Upper lobe of left lung (tissue), 6 donors: ENCODE measurements around the gene DNAJB13. TPM values are rescaled to one million over a fixed set of nuclear protein-coding genes. Genes with fewer than 3 reads are reported as not detected.

Source experiments
- ATAC-seq, 2 donors: fragments of 200-7000 bp; cut with Tn5 transposase; one replicate each; pipeline ENCODE4 v1.9.1; 2022; ENCODE audit warnings: mild to moderate bottlenecking in 2 of 2, moderate library complexity in 2 of 2; ENCODE audit not compliant: low FRiP score in 2 of 2
- DNase-seq, 2 donors: peaks; one replicate each; pipeline ENCODE4 v3.0.0-alpha.2; 2019 to 2020
- H3K27ac ChIP-seq, 4 donors: fragments of 200-600 bp; sonication (generic); one replicate each; pipeline ENCODE4 v1.5.1; 2016 to 2019
- H3K27me3 ChIP-seq, 4 donors: fragments of 200-600 bp; sonication (generic); one replicate each; pipeline ENCODE4 v1.5.1; 2017 to 2019
- H3K36me3 ChIP-seq, 4 donors: fragments of 200-600 bp; sonication (generic); one replicate each; pipeline ENCODE4 v1.5.1; 2016 to 2019
- H3K4me1 ChIP-seq, 4 donors: fragments of 200-600 bp; sonication (generic); one replicate each; pipeline ENCODE4 v1.5.1; 2018 to 2019
- H3K4me3 ChIP-seq, 4 donors: fragments of 200-600 bp; sonication (generic); one replicate each; pipeline ENCODE4 v1.5.1; 2017 to 2019; ENCODE audit warnings: mild to moderate bottlenecking in 2 of 4, moderate library complexity in 1 of 4
- H3K9me3 ChIP-seq, 4 donors: fragments of 200-600 bp; sonication (generic); one replicate each; pipeline ENCODE4 v1.5.1; 2018 to 2019
- CTCF ChIP-seq, 6 experiments: fragments of 450-650 bp in 4 of 6; fragments of 200-600 bp in 2 of 6; sonication (generic) in 2 of 6; IDR thresholded peaks; one replicate each; pipeline ENCODE4 v1.5.1; 2016 to 2019; ENCODE audit warnings: antibody characterized with exemption in 6 of 6
- EP300 ChIP-seq, 4 donors: sonication (generic); formaldehyde crosslinking; IDR thresholded peaks; one replicate each; pipeline ENCODE4 v1.5.1; 2017; ENCODE audit warnings: antibody characterized with exemption in 4 of 4, control low read depth in 2 of 4
- POLR2A ChIP-seq, 4 donors: fragments of 450-650 bp; IDR thresholded peaks; one replicate each; pipeline ENCODE4 v1.5.1; 2016 to 2017; ENCODE audit warnings: antibody characterized with exemption in 4 of 4, mild to moderate bottlenecking in 2 of 4
- POLR2AphosphoS5 ChIP-seq, 2 donors: sonication (generic); formaldehyde crosslinking; IDR thresholded peaks; one replicate each; pipeline ENCODE4 v1.5.1; 2017; ENCODE audit warnings: antibody characterized with exemption in 2 of 2
- WGBS, 2 donors: methylation state at CpG; one replicate each; pipeline ENCODE4 v1.1.5; 2017 to 2018; 5-methylcytosine and 5-hydroxymethylcytosine counted together
- total RNA-seq, 6 donors: library from RNA; depleted of rRNA in 4 of 6; stranded (reverse); fragments of >200 nt in 4 of 6; gene quantifications; one replicate each; pipeline versions ENCODE4 v1.1.0 to v1.2.1, GENCODE V29; 2016 to 2021
- donor health status: DM: no; HTN: no; CAD: no; lungs with moderate emphysema.
- donor health status: DM: no; HTN: yes; CAD: no; lungs with severe emphysema.

Gene DNAJB13
- total RNA-seq, 6 donors from 2014 or later, result 0.49 to 16.5 (median 6.3) TPM

DNA sequence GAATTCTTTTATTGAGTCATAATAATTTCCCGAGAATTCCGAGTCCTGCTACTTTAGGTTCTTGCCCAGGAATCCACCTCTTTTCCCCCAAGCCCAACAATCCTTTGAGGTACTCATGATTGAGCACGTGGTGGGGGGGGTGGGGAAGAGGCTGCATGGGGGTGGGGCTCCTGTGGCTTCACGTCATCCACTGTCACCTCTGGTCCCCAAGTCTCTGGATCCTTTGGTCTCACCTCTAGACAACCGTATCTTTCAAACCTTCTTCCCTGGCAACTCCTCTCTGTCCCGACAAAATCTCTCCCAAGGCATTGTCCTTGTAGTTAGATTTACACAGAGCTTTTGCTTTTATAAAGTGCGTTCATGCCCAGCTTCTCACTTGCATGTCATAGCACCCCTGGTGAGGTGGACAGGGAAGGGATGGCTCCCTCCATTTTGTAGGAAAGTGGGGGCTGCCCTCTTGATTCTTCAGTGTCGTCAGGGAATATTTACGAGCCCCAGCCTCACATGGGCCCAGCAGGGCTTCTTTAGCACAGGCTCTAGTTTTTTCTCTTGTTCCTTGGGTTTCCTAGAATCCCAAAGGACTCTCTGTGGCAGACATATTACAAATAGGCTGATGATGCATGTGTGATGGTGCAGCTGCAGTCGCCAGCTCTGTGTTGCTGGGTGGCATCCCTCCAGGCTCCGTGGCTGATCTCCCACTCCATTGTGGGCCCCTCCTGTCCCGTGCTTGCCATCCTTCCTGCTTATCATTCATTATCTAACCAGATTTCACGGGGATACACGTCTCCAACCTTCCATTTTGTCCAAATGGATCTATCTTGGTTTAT lies 49.7 kb downstream of the DNAJB13 start:
- Histone ChIP-seq H3K9me3 (no peaks in the 10 kb centered on the region), H3K4me1 (no peaks in the 10 kb centered on the region), H3K27ac (no peak overlapping the region), H3K36me3 (peaks cover 0 to 27% (median 10%) of the 10 kb centered on the region in 4 donors), H3K27me3 (no peaks in the 10 kb centered on the region), H3K4me3 (no peak overlapping the region)
- WGBS, 2 donors, result 87% methylated on average over 12 to 14 of the region's 14 CpGs
- TF ChIP-seq POLR2A (IDR thresholded peaks at IDR 0.05) (no peak), EP300 (IDR thresholded peaks at IDR 0.05) (no peak), POLR2AphosphoS5 (IDR thresholded peaks at IDR 0.05) (no peak), CTCF (IDR thresholded peaks at IDR 0.05) (no peak)
- no peak for DNase-seq
- ATAC-seq, result no peak

DNA sequence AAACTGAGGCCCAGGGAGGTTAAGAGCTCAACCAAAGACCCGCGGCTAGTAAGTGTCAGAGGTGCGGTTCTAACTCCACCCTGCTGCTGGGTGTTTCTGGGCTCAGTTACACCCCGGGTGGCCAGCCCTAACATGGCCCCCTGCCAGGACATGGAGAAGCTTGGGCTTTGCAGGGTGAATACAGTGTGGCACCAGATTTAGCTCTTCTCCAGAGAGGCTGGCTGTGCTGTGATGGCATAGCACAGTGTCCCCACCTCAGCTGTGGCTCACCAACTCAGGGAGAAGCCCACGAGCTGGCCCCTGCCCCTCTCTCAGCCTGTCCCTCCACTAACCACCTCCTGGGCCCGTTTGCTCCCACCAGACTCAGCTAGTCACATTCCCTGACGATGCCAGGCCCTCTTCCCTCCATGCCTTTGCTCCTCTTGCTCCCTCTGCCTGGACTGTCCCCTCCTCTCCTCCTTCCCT lies 51.0 kb downstream of the DNAJB13 start:
- no peaks in the 10 kb centered on the region for H3K9me3 ChIP-seq
- WGBS, 2 donors, result 83 to 89% methylated on average over 7 of the region's 7 CpGs
- no peak overlapping the region for H3K27ac ChIP-seq
- no peak for TF ChIP-seq EP300 (IDR thresholded peaks at IDR 0.05)
- no peak for TF ChIP-seq CTCF (IDR thresholded peaks at IDR 0.05)
- no peak for TF ChIP-seq POLR2AphosphoS5 (IDR thresholded peaks at IDR 0.05)
- no peak for TF ChIP-seq POLR2A (IDR thresholded peaks at IDR 0.05)
- peaks cover 0 to 27% (median 10%) of the 10 kb centered on the region in 4 donors for H3K36me3 ChIP-seq
- peak in 1 of 2 donors; percentile 15 for DNase-seq
- no peaks in the 10 kb centered on the region for H3K4me1 ChIP-seq
- no peak for ATAC-seq
- no peak overlapping the region for H3K4me3 ChIP-seq
- no peaks in the 10 kb centered on the region for H3K27me3 ChIP-seq

- WGBS, 2 donors, result 93 to 97% methylated on average over 4 of the region's 4 CpGs
These were observed 52.0 kb downstream of the DNAJB13 start for GRCh38 chr11:74002832-74003231.

DNA sequence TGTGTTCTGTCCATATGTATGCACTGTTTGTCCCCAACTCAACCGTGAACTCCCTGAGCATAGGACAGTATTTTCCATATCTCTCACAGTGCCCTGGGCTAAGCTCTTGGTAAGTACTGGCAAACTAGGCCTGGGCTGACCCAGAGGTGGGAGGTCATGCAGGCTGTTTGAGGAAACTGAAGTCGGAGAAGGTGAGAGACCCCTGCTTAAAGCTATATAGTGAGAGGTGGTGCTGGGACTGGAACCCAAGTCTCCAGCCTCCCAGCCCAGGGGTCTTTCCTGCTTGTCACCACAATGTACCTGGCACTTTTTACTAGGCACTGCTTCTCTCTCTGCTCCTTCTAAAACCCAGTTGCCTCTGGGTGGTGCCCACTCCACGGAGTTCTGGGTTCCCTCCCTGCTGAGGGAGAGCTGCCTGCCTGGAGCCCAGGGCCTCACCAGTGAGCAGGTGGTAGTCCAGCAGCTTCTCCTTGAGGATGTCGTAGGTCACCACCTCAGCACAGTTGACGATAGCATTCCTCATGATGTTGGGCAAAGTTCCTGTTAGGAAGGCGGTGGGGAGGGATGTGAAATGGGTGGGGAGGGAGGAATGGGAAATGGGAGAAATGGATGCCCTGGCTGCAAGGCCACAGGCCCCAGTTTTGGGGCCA lies 53.3 kb downstream of the DNAJB13 start:
- no peaks in the 10 kb centered on the region for H3K27me3 ChIP-seq
- H3K9me3 ChIP-seq, result no peaks in the 10 kb centered on the region
- DNase-seq (no peak), ATAC-seq (no peak)
- no peaks in the 10 kb centered on the region for H3K4me1 ChIP-seq
- H3K27ac ChIP-seq, result no peak overlapping the region
- H3K4me3 ChIP-seq, result no peak overlapping the region
- H3K36me3 ChIP-seq, result peaks cover 0 to 27% (median 10%) of the 10 kb centered on the region in 4 donors
- TF ChIP-seq CTCF (IDR thresholded peaks at IDR 0.05) (no peak), POLR2A (IDR thresholded peaks at IDR 0.05) (no peak), POLR2AphosphoS5 (IDR thresholded peaks at IDR 0.05) (no peak), EP300 (IDR thresholded peaks at IDR 0.05) (no peak)
- WGBS, 2 donors, result 86 to 90% methylated on average over 6 of the region's 6 CpGs

More at GRCh38 chr11:74002832-74003231, 52.0 kb downstream of the DNAJB13 start:
- Histone ChIP-seq H3K27me3 (no peaks in the 10 kb centered on the region), H3K4me1 (no peaks in the 10 kb centered on the region), H3K4me3 (no peak overlapping the region), H3K27ac (no peak overlapping the region), H3K36me3 (peaks cover 0 to 27% (median 10%) of the 10 kb centered on the region in 4 donors), H3K9me3 (no peaks in the 10 kb centered on the region)
- ATAC-seq (no peak), DNase-seq (no peak)
- no peak for TF ChIP-seq POLR2A (IDR thresholded peaks at IDR 0.05)
- TF ChIP-seq POLR2AphosphoS5 (IDR thresholded peaks at IDR 0.05), result no peak
- no peak for TF ChIP-seq CTCF (IDR thresholded peaks at IDR 0.05)
